GM12892 (cell line): Measurements from ENCODE around the gene SNX20.

ENCODE experiments used
- POLR2A ChIP-seq: IDR thresholded peaks from 2 replicates; pipeline ENCODE4 v1.6.1; 2011; ENCODE audit warnings: low read depth, low read length, control low read depth
- POLR2AphosphoS5 ChIP-seq: IDR thresholded peaks from 2 replicates; pipeline ENCODE4 v1.6.1; 2011; ENCODE audit warnings: low read depth, low read length, control low read depth
- TAF1 ChIP-seq: IDR thresholded peaks from 2 replicates; pipeline ENCODE4 v1.6.1; 2011; ENCODE audit warnings: low read depth, mild to moderate bottlenecking, control low read depth, low read length, borderline replicate concordance

DNA sequence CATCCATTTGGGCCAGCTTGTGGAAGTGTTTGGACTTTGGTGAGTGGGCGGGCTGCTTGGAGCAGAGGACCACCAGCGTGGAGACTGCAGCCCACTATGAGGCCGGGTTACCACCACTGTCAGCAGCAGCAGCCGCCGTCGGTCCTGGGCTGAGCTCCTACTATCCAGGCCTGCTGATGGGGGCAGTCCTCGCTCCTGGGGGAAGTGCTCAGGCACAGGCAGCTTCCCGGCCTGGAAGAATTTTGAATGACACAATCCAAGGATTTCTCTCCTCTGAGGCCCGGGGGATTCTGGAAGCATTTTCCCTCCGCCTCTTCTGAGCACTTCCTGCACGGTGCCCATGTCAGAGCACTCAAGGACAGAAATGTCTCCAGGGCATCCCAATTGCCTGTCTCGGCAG lies 7.0 kb upstream of the SNX20 start:
- no peak for TF ChIP-seq POLR2A
- no peak for TF ChIP-seq POLR2AphosphoS5
- no peak for TF ChIP-seq TAF1
